Mammary epithelial cell (primary cell): ENCODE results near the gene CDK14.

Experiments used
- EZH2 ChIP-seq: IDR thresholded peaks from 2 replicates; pipeline ENCODE4 v1.6.1; 2012; ENCODE audit warnings: low read length, inconsistent platforms, borderline replicate concordance
- TF ChIP-seq, protein P1 (sequence below), 2 donors: IDR thresholded peaks in 1 of 2; conservative IDR thresholded peaks in 1 of 2; 2 replicates each; pipeline ENCODE4 v1.5.1; 2011 to 2012; ENCODE audit warnings: inconsistent platforms in 2 of 2, low read length in 2 of 2, mild to moderate bottlenecking in 2 of 2, control low read depth in 1 of 2, low read depth in 1 of 2; ENCODE audit not compliant: insufficient read depth in 1 of 2; ENCODE audit errors: extremely low read depth in 1 of 2

- TF ChIP-seq, protein P1, sequence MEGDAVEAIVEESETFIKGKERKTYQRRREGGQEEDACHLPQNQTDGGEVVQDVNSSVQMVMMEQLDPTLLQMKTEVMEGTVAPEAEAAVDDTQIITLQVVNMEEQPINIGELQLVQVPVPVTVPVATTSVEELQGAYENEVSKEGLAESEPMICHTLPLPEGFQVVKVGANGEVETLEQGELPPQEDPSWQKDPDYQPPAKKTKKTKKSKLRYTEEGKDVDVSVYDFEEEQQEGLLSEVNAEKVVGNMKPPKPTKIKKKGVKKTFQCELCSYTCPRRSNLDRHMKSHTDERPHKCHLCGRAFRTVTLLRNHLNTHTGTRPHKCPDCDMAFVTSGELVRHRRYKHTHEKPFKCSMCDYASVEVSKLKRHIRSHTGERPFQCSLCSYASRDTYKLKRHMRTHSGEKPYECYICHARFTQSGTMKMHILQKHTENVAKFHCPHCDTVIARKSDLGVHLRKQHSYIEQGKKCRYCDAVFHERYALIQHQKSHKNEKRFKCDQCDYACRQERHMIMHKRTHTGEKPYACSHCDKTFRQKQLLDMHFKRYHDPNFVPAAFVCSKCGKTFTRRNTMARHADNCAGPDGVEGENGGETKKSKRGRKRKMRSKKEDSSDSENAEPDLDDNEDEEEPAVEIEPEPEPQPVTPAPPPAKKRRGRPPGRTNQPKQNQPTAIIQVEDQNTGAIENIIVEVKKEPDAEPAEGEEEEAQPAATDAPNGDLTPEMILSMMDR (conservative IDR thresholded peaks at IDR 0.05 in 1 of 2, IDR thresholded peaks at IDR 0.05 in 1 of 2; ENCODE audit: extremely low read depth in 1 of 2, insufficient read depth in 1 of 2, low read depth in 1 of 2, low read length in 2 of 2): no peak
- no peak for TF ChIP-seq EZH2
Observed at GRCh38 chr7:90605055-90605454, 8.9 kb downstream of the CDK14 start.
